ENCODE measurements around the gene WDR75. TPM values are rescaled to one million over a fixed set of nuclear protein-coding genes. Genes with fewer than 3 reads are reported as not detected.

Gene WDR75
- polyA plus RNA-seq, 1 donor (not counting 4 experiments of a cell fraction or from before 2014, with no cell fraction given): 60.4 TPM

- H2AFZ ChIP-seq (ENCODE audit: control insufficient read depth, low read length): no peak overlapping the region
- no peaks in the 10 kb centered on the region for H3K4me1 ChIP-seq (ENCODE audit: control insufficient read depth, extremely low read depth, insufficient read depth, low read length)
- dilution Hi-C loops (cut with MboI; ENCODE audit: extremely low pct_ligation_motif_present, low sequenced_read_pairs): no loop called here
These were observed 19.6 kb upstream of the WDR75 start for GRCh38 chr2:189421644-189422043.

GRCh38 chr2:189424961-189425360, 16.3 kb upstream of the WDR75 start:
- no peaks in the 10 kb centered on the region for H3K4me1 ChIP-seq (ENCODE audit: control insufficient read depth, extremely low read depth, insufficient read depth, low read length)
- no peak overlapping the region for H2AFZ ChIP-seq (ENCODE audit: control insufficient read depth, low read length)
- no peak overlapping the region for H3K9ac ChIP-seq (ENCODE audit: control insufficient read depth, extremely low read depth, insufficient read depth, low read length)
- H3K27me3 ChIP-seq (ENCODE audit: control insufficient read depth, extremely low read depth, insufficient read depth, low read length): no peaks in the 10 kb centered on the region
- no peaks in the 10 kb centered on the region for H4K20me1 ChIP-seq (ENCODE audit: control insufficient read depth, extremely low read depth, insufficient read depth, low read length)
- H3K36me3 ChIP-seq (ENCODE audit: control insufficient read depth in 2 of 2, extremely low read depth in 1 of 2, insufficient read depth in 2 of 2, low read length in 2 of 2): no peaks in the 10 kb centered on the region
- TF ChIP-seq, protein P1, sequence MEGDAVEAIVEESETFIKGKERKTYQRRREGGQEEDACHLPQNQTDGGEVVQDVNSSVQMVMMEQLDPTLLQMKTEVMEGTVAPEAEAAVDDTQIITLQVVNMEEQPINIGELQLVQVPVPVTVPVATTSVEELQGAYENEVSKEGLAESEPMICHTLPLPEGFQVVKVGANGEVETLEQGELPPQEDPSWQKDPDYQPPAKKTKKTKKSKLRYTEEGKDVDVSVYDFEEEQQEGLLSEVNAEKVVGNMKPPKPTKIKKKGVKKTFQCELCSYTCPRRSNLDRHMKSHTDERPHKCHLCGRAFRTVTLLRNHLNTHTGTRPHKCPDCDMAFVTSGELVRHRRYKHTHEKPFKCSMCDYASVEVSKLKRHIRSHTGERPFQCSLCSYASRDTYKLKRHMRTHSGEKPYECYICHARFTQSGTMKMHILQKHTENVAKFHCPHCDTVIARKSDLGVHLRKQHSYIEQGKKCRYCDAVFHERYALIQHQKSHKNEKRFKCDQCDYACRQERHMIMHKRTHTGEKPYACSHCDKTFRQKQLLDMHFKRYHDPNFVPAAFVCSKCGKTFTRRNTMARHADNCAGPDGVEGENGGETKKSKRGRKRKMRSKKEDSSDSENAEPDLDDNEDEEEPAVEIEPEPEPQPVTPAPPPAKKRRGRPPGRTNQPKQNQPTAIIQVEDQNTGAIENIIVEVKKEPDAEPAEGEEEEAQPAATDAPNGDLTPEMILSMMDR (optimal IDR thresholded peaks at IDR 0.05 in 1 of 3, IDR thresholded peaks at IDR 0.05 in 1 of 3, conservative IDR thresholded peaks at IDR 0.05 in 1 of 3; ENCODE audit: extremely low read depth in 1 of 3, insufficient read depth in 2 of 3, low read length in 3 of 3): no peak
- no peak for TF ChIP-seq EZH2 (IDR thresholded peaks at IDR 0.05; ENCODE audit: low read length)
- no peaks in the 10 kb centered on the region for H3K9me1 ChIP-seq (ENCODE audit: control insufficient read depth, extremely low read depth, insufficient read depth, low read length)
- dilution Hi-C loops (cut with MboI; ENCODE audit: extremely low pct_ligation_motif_present, low sequenced_read_pairs): no loop called here
- DNase-seq (ENCODE audit: low read depth, low spot score) (no peak), FAIRE-seq (no peak)
- no peaks in the 10 kb centered on the region for H3K79me2 ChIP-seq (ENCODE audit: control insufficient read depth, insufficient read depth, low read length)
- H3K27ac ChIP-seq (ENCODE audit: control insufficient read depth, insufficient read depth, low read length): no peak overlapping the region
- no peak overlapping the region for H3K4me3 ChIP-seq (ENCODE audit: control insufficient read depth in 2 of 3, extremely low read depth in 1 of 3, insufficient read depth in 2 of 3, low read depth in 1 of 3, low read length in 3 of 3)
- no peak overlapping the region for H3K4me2 ChIP-seq (ENCODE audit: control insufficient read depth, extremely low read depth, insufficient read depth, low read depth, low read length)
- H3K9me3 ChIP-seq (ENCODE audit: control insufficient read depth, low read depth, low read length): no peaks in the 10 kb centered on the region

More at GRCh38 chr2:189421644-189422043, 19.6 kb upstream of the WDR75 start:
- TF ChIP-seq, protein P1 (optimal IDR thresholded peaks at IDR 0.05 in 1 of 3, IDR thresholded peaks at IDR 0.05 in 1 of 3, conservative IDR thresholded peaks at IDR 0.05 in 1 of 3; ENCODE audit: extremely low read depth in 1 of 3, insufficient read depth in 2 of 3, low read length in 3 of 3): peak in 1 of 3 experiments; percentile 20
- TF ChIP-seq EZH2 (IDR thresholded peaks at IDR 0.05; ENCODE audit: low read length): no peak
- H3K27me3 ChIP-seq (ENCODE audit: control insufficient read depth, extremely low read depth, insufficient read depth, low read length): no peaks in the 10 kb centered on the region
- no peaks in the 10 kb centered on the region for H3K9me3 ChIP-seq (ENCODE audit: control insufficient read depth, low read depth, low read length)
- peak; percentile 5 for FAIRE-seq
- no peak for DNase-seq (ENCODE audit: low read depth, low spot score)
- H3K79me2 ChIP-seq (ENCODE audit: control insufficient read depth, insufficient read depth, low read length): no peaks in the 10 kb centered on the region
- H3K4me3 ChIP-seq (ENCODE audit: control insufficient read depth in 2 of 3, extremely low read depth in 1 of 3, insufficient read depth in 2 of 3, low read depth in 1 of 3, low read length in 3 of 3): no peak overlapping the region
- no peak overlapping the region for H3K9ac ChIP-seq (ENCODE audit: control insufficient read depth, extremely low read depth, insufficient read depth, low read length)
- no peak overlapping the region for H3K4me2 ChIP-seq (ENCODE audit: control insufficient read depth, extremely low read depth, insufficient read depth, low read depth, low read length)
- no peak overlapping the region for H3K27ac ChIP-seq (ENCODE audit: control insufficient read depth, insufficient read depth, low read length)
- no peaks in the 10 kb centered on the region for H3K36me3 ChIP-seq (ENCODE audit: control insufficient read depth in 2 of 2, extremely low read depth in 1 of 2, insufficient read depth in 2 of 2, low read length in 2 of 2)
- H4K20me1 ChIP-seq (ENCODE audit: control insufficient read depth, extremely low read depth, insufficient read depth, low read length): no peaks in the 10 kb centered on the region
- H3K9me1 ChIP-seq (ENCODE audit: control insufficient read depth, extremely low read depth, insufficient read depth, low read length): no peaks in the 10 kb centered on the region
